ENCODE results near the gene MAST1.

DNA sequence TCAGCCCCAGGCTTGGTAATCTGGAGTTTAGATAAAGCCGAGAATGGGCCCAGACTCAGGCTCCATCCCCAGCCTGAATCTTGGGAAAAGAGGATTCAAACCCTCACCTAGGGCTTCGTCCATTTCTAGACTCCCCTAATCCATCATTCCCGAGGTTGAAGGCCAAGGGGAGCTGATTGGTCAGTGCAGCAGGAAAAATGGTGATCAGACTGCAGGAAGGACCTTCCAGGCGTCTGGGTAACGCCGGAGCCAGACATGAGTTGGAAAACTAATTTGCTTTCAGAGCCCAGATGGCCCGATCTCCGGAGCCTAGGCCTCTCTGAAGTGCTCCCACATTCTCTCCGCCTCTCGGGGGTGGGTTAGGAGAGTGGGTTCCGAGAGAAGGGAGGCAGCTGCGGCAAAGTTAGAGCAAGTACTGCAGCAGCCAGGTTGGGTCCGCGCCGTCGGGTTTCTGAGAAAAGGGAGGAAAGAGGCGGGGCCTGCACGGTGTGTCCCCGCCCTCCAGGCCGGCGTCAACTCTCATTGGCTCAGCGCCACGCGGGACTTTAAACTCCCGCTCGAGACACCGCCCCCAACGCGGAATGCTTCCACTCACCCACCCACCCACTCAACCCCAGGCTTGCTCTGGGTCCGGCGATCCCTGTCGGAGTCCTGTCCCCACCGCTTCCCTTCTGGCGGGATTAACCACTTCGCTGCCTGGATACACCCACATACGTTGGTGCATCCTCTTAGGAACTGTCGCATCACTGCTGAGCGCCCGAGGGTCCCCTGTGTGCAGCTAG, 3.1 kb upstream of the MAST1 start:
- no peak for TF ChIP-seq SUZ12 (IDR thresholded peaks at IDR 0.05)
- no peak for TF ChIP-seq TARDBP (IDR thresholded peaks at IDR 0.05)
- TF ChIP-seq, protein P1, sequence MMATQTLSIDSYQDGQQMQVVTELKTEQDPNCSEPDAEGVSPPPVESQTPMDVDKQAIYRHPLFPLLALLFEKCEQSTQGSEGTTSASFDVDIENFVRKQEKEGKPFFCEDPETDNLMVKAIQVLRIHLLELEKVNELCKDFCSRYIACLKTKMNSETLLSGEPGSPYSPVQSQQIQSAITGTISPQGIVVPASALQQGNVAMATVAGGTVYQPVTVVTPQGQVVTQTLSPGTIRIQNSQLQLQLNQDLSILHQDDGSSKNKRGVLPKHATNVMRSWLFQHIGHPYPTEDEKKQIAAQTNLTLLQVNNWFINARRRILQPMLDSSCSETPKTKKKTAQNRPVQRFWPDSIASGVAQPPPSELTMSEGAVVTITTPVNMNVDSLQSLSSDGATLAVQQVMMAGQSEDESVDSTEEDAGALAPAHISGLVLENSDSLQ (IDR thresholded peaks at IDR 0.05), result no peak
